ENCODE results near the gene TRIM22. TPM values are rescaled to one million over a fixed set of nuclear protein-coding genes. Genes with fewer than 3 reads are reported as not detected.
A peak's percentile ranks its signal among the peaks of the same experiment; 100 is the strongest.
"Not testable (repeated sequence)": the region's sequence is repeated elsewhere in the genome, so short reads cannot be mapped to it uniquely, and the experiment has no call there.

Gene TRIM22
- total RNA-seq (10 to 100 TPM; 25.3 to 26.0 TPM), polyA plus RNA-seq (ENCODE audit: insufficient read length in 2 of 2) (10 to 100 TPM; 11.8 to 14.5 TPM)
- long read RNA-seq, donor 1, partial matches to known transcripts: 0 of 1 reads
- long read RNA-seq, donor 1, other reads (novel, unspliced or antisense): 0 of 1 reads
- long read RNA-seq, donor 2: 0 reads
- long read RNA-seq, donor 3: 0 reads
- long read RNA-seq, donor 4, partial matches to known transcripts: 0 of 1 reads
- long read RNA-seq, donor 4, other reads (novel, unspliced or antisense): 0 of 1 reads

GRCh38 chr11:5689551-5689983 is at the start of gene TRIM22:
Gene TRIM22, plus strand, starts transcription at chr11:5689790. Its CDS starts 6,443 bp downstream, at chr11:5696233.
- Histone ChIP-seq H3K9me3 (ENCODE audit: control insufficient read depth, insufficient read depth, low read length) (no peaks in the 10 kb centered on the region), H3K4me3 (ENCODE audit: low read depth, low read length) (peak within 1 kb of the TSS; percentile 28), H3K4me1 (ENCODE audit: control insufficient read depth, insufficient read depth, low read length) (no peaks in the 10 kb centered on the region), H3K27ac (ENCODE audit: low read depth, low read length) (peak within 1 kb of the TSS; percentile 75), H3K36me3 (ENCODE audit: control insufficient read depth, insufficient read depth, low read length) (no peaks in the 10 kb centered on the region), H3K27me3 (ENCODE audit: control insufficient read depth, insufficient read depth, low read length) (no peaks in the 10 kb centered on the region)
- DNase-seq (ENCODE audit: low read depth in 4 of 6, low spot score in 6 of 6): peak in 3 of 6 donors; percentile 24 to 69 (median 51)
- WGBS (ENCODE audit: insufficient coverage): no CpG with 5 or more reads among the region's 2 CpGs

- WGBS (ENCODE audit: insufficient coverage): 60% methylated on average over 1 of the region's 1 CpG
These were observed 49.6 kb upstream of the TRIM22 start for GRCh38 chr11:5639953-5640352.

DNA sequence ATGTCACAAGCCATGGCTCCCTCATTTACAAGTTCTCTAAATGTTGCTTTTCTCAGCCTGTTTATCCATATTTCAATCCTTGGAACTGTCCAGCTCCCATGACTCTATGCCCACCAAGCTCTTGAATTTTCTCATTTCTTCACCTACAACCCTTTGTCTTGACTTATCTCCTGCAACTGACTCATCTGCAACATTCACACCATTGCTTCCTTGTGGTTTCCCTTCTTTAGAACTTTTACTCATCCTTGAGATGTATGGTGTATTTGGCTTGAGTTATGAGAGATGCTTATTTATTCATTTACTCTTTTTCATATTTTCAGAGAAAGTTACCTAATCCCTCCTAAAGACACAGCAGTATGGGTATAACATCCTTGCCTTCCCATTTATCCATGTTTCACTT is 46.0 kb upstream of the TRIM22 start:
- Histone ChIP-seq H3K9me3 (ENCODE audit: control insufficient read depth, insufficient read depth, low read length) (no peaks in the 10 kb centered on the region), H3K36me3 (ENCODE audit: control insufficient read depth, insufficient read depth, low read length) (no peaks in the 10 kb centered on the region), H3K4me3 (ENCODE audit: low read depth, low read length) (no peak overlapping the region), H3K4me1 (ENCODE audit: control insufficient read depth, insufficient read depth, low read length) (no peaks in the 10 kb centered on the region), H3K27ac (ENCODE audit: low read depth, low read length) (no peak overlapping the region), H3K27me3 (ENCODE audit: control insufficient read depth, insufficient read depth, low read length) (no peaks in the 10 kb centered on the region)
- no peak for DNase-seq (ENCODE audit: low read depth in 4 of 6, low spot score in 6 of 6)

More at GRCh38 chr11:5639953-5640352, 49.6 kb upstream of the TRIM22 start:
- Histone ChIP-seq H3K9me3 (ENCODE audit: control insufficient read depth, insufficient read depth, low read length) (no peaks in the 10 kb centered on the region), H3K4me1 (ENCODE audit: control insufficient read depth, insufficient read depth, low read length) (no peaks in the 10 kb centered on the region), H3K27me3 (ENCODE audit: control insufficient read depth, insufficient read depth, low read length) (no peaks in the 10 kb centered on the region), H3K27ac (ENCODE audit: low read depth, low read length) (no peak overlapping the region), H3K4me3 (ENCODE audit: low read depth, low read length) (no peak overlapping the region), H3K36me3 (ENCODE audit: control insufficient read depth, insufficient read depth, low read length) (no peaks in the 10 kb centered on the region)
- DNase-seq (ENCODE audit: low read depth in 4 of 6, low spot score in 6 of 6): no peak

- H3K4me1 ChIP-seq (ENCODE audit: control insufficient read depth, insufficient read depth, low read length): no peaks in the 10 kb centered on the region
- no peaks in the 10 kb centered on the region for H3K27me3 ChIP-seq (ENCODE audit: control insufficient read depth, insufficient read depth, low read length)
- no peak overlapping the region for H3K27ac ChIP-seq (ENCODE audit: low read depth, low read length)
- H3K9me3 ChIP-seq (ENCODE audit: control insufficient read depth, insufficient read depth, low read length): no peaks in the 10 kb centered on the region
- WGBS (ENCODE audit: insufficient coverage): 100% methylated on average over 1 of the region's 3 CpGs
- no peak for DNase-seq (ENCODE audit: low read depth in 4 of 6, low spot score in 6 of 6)
- H3K36me3 ChIP-seq (ENCODE audit: control insufficient read depth, insufficient read depth, low read length): no peaks in the 10 kb centered on the region
- H3K4me3 ChIP-seq (ENCODE audit: low read depth, low read length): no peak overlapping the region
These were observed 43.5 kb upstream of the TRIM22 start for GRCh38 chr11:5646139-5646538.

GRCh38 chr11:5655474-5655873 is 34.1 kb upstream of the TRIM22 start:
- no peaks in the 10 kb centered on the region for H3K36me3 ChIP-seq (ENCODE audit: control insufficient read depth, insufficient read depth, low read length)
- H3K9me3 ChIP-seq (ENCODE audit: control insufficient read depth, insufficient read depth, low read length): peaks cover 5% of the 10 kb centered on the region
- no peaks in the 10 kb centered on the region for H3K27me3 ChIP-seq (ENCODE audit: control insufficient read depth, insufficient read depth, low read length)
- H3K4me3 ChIP-seq (ENCODE audit: low read depth, low read length): no peak overlapping the region
- no peak overlapping the region for H3K27ac ChIP-seq (ENCODE audit: low read depth, low read length)
- DNase-seq (ENCODE audit: low read depth in 4 of 6, low spot score in 6 of 6): no peak
- WGBS (ENCODE audit: insufficient coverage): 100% methylated on average over 1 of the region's 4 CpGs
- no peaks in the 10 kb centered on the region for H3K4me1 ChIP-seq (ENCODE audit: control insufficient read depth, insufficient read depth, low read length)

DNA sequence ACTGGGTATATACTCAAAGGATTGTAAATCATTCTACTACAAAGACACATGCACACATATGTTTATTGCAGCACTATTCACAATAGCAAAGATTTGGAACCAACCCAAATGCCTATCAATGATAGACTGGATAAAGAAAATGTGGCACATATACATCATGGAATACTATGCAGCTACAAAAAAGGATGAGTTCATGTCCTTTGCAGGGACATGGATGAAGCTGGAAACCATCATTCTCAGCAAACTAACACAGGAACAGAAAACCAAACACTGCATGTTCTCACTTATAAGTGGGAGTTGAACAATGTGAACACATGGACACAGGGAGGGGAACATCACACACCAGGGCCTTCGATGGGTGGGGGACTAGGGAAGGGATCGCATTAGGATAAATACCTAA is 32.6 kb upstream of the TRIM22 start:
- H3K4me3 ChIP-seq (ENCODE audit: low read depth, low read length); H3K4me1 ChIP-seq (ENCODE audit: control insufficient read depth, insufficient read depth, low read length); DNase-seq (ENCODE audit: low read depth in 4 of 6, low spot score in 6 of 6); H3K27ac ChIP-seq (ENCODE audit: low read depth, low read length); H3K36me3 ChIP-seq (ENCODE audit: control insufficient read depth, insufficient read depth, low read length); H3K27me3 ChIP-seq (ENCODE audit: control insufficient read depth, insufficient read depth, low read length); H3K9me3 ChIP-seq (ENCODE audit: control insufficient read depth, insufficient read depth, low read length): not testable (repeated sequence)
- no CpG with 5 or more reads among the region's 2 CpGs for WGBS (ENCODE audit: insufficient coverage)

DNA sequence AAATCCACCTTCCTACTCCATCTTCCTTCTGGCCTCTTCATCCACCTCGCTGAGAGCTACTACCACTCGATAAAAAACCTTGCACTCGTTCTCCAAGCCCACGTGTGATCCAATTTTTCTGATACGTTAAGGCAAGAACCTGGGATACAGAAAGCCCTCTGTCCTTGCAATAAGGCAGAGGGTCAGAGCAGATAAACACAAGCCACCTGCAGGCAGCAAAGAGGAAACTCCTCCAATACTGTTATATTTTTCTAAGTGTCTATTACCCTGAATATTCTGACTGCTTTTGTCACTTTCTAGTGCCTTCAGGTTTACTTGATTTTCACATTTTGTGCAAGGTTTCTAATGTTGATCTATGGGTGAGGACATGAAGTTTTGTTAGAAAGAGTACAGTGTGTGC is 31.3 kb upstream of the TRIM22 start:
- H3K27ac ChIP-seq (ENCODE audit: low read depth, low read length): no peak overlapping the region
- 94% methylated on average over 5 of the region's 5 CpGs for WGBS (ENCODE audit: insufficient coverage)

DNA sequence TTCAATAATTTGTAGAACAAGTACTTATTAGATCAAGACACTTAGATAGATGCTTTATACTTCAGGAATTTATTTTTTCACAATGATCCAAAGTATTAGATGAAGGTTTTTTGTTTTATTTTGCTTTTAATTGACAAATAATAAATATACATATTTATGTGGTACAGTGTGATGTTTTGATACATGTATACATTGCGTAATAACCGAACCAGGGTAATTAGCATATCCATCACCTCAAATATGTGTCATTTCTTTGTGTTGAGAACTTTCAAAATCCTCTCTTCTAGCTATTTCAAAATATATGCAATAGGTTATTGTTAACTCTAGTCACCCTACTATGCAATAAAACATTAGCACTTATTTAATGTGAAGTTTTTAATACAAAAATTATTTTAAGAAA is 26.1 kb upstream of the TRIM22 start:
- H3K36me3 ChIP-seq (ENCODE audit: control insufficient read depth, insufficient read depth, low read length): no peaks in the 10 kb centered on the region
- DNase-seq (ENCODE audit: low read depth in 4 of 6, low spot score in 6 of 6): no peak
- no peaks in the 10 kb centered on the region for H3K9me3 ChIP-seq (ENCODE audit: control insufficient read depth, insufficient read depth, low read length)
- no peaks in the 10 kb centered on the region for H3K4me1 ChIP-seq (ENCODE audit: control insufficient read depth, insufficient read depth, low read length)
- H3K27me3 ChIP-seq (ENCODE audit: control insufficient read depth, insufficient read depth, low read length): no peaks in the 10 kb centered on the region
- H3K4me3 ChIP-seq (ENCODE audit: low read depth, low read length): no peak overlapping the region
- H3K27ac ChIP-seq (ENCODE audit: low read depth, low read length): no peak overlapping the region
- no CpG with 5 or more reads among the region's 2 CpGs for WGBS (ENCODE audit: insufficient coverage)

More for the DNA sequence above, 31.3 kb upstream of the TRIM22 start:
- H3K4me3 ChIP-seq (ENCODE audit: low read depth, low read length): no peak overlapping the region
- no peaks in the 10 kb centered on the region for H3K27me3 ChIP-seq (ENCODE audit: control insufficient read depth, insufficient read depth, low read length)
- H3K4me1 ChIP-seq (ENCODE audit: control insufficient read depth, insufficient read depth, low read length): no peaks in the 10 kb centered on the region
- no peak for DNase-seq (ENCODE audit: low read depth in 4 of 6, low spot score in 6 of 6)
- H3K9me3 ChIP-seq (ENCODE audit: control insufficient read depth, insufficient read depth, low read length): no peaks in the 10 kb centered on the region
- H3K36me3 ChIP-seq (ENCODE audit: control insufficient read depth, insufficient read depth, low read length): no peaks in the 10 kb centered on the region

GRCh38 chr11:5665051-5665570 is 24.5 kb upstream of the TRIM22 start:
- Histone ChIP-seq H3K27me3 (ENCODE audit: control insufficient read depth, insufficient read depth, low read length) (no peaks in the 10 kb centered on the region), H3K36me3 (ENCODE audit: control insufficient read depth, insufficient read depth, low read length) (no peaks in the 10 kb centered on the region), H3K9me3 (ENCODE audit: control insufficient read depth, insufficient read depth, low read length) (no peaks in the 10 kb centered on the region), H3K4me1 (ENCODE audit: control insufficient read depth, insufficient read depth, low read length) (no peaks in the 10 kb centered on the region), H3K4me3 (ENCODE audit: low read depth, low read length) (no peak overlapping the region), H3K27ac (ENCODE audit: low read depth, low read length) (no peak overlapping the region)
- no peak for DNase-seq (ENCODE audit: low read depth in 4 of 6, low spot score in 6 of 6)
- 67% methylated on average over 1 of the region's 4 CpGs for WGBS (ENCODE audit: insufficient coverage)

DNA sequence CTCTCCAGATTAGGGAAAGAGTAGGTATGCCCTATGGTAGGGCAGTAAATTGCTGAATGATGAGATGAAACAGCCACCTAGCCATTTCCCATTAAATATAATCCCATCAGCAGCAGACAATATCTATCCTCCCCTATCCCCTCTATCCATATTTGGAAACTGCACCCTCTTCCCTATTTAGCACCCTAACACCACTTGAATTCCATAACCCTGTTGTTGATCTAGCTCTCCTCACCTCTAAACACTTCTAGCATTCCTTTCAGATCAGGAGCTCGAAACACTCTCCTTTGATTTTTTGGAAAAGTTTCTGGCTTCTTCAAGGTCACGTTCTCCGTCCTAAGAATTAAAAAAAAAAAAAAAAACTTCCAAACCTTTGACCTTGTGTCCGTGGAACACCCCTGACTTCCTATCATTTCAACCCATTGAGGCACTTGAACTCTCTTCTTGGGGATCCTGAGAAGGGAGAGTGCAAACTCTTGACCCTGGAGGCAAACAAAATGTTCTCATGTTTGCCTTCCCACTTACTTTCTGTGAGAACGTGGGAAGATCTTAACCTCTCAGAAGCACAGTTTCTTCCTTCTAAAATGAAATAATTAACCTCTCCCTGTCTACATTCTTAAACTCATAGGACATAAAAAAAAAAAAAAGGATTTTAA is 23.7 kb upstream of the TRIM22 start:
- Histone ChIP-seq H3K27me3 (ENCODE audit: control insufficient read depth, insufficient read depth, low read length) (no peaks in the 10 kb centered on the region), H3K36me3 (ENCODE audit: control insufficient read depth, insufficient read depth, low read length) (no peaks in the 10 kb centered on the region)
- 94% methylated on average over 2 of the region's 5 CpGs for WGBS (ENCODE audit: insufficient coverage)

More for the DNA sequence above, 23.7 kb upstream of the TRIM22 start:
- no peak overlapping the region for H3K27ac ChIP-seq (ENCODE audit: low read depth, low read length)
- no peaks in the 10 kb centered on the region for H3K9me3 ChIP-seq (ENCODE audit: control insufficient read depth, insufficient read depth, low read length)
- H3K4me1 ChIP-seq (ENCODE audit: control insufficient read depth, insufficient read depth, low read length): no peaks in the 10 kb centered on the region
- DNase-seq (ENCODE audit: low read depth in 4 of 6, low spot score in 6 of 6): no peak
- H3K4me3 ChIP-seq (ENCODE audit: low read depth, low read length): no peak overlapping the region

Measured in spinal cord (tissue), 10 donors.